Lung microvascular endothelial cell (primary cell): ENCODE results near the gene BSN. TPM values are rescaled to one million over a fixed set of nuclear protein-coding genes. Genes with fewer than 3 reads are reported as not detected.
A peak's percentile ranks its signal among the peaks of the same experiment; 100 is the strongest.

Experiments used
- DNase-seq, 2 donors: peaks; one replicate each; pipeline versions ENCODE4 v3.0.0 to v3.0.0-alpha.2; 2010; ENCODE audit warnings: low read depth in 2 of 2
- total RNA-seq: library from RNA; depleted of rRNA; stranded (reverse); fragments of >200 nt; gene quantifications from 2 replicates; pipeline ENCODE4 v1.2.1, GENCODE V29; 2014

Gene BSN
- total RNA-seq, 1 donor from 2014 or later: under 0.01 TPM

DNA sequence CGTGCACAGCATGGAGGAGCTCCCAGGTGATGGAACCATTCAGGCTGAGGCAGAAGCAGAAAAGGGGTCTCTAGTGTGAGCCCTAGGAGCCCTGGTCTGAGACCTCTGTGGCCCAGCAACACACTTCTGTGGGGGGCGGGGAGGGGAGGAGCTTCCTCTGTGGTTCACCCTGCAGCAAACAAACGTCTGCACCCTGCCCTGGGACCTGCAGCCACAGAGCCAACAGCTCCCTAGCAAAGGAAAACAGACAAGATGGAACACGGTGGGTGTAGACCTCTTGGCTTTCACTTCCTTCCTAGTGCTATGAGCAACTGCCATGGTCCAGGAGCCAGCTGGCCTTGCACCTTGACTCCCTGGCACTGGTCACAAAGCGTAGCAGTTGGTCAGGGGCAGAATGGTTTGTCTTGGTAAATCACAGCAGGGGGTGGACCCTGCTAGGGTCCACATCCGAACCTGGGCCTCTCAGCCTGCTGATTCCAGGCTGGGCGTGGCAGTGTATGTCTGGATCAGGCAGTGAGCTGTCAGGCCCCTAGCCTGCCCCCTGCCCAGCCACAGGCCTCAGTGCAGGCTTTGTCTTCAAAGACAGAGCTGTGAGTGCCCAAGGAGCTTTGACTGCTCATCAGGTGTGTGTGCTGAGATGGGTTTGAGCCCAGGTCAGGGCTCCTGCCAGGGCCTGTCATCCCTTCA lies 158.5 kb downstream of the BSN start:
- no peak for DNase-seq

DNA sequence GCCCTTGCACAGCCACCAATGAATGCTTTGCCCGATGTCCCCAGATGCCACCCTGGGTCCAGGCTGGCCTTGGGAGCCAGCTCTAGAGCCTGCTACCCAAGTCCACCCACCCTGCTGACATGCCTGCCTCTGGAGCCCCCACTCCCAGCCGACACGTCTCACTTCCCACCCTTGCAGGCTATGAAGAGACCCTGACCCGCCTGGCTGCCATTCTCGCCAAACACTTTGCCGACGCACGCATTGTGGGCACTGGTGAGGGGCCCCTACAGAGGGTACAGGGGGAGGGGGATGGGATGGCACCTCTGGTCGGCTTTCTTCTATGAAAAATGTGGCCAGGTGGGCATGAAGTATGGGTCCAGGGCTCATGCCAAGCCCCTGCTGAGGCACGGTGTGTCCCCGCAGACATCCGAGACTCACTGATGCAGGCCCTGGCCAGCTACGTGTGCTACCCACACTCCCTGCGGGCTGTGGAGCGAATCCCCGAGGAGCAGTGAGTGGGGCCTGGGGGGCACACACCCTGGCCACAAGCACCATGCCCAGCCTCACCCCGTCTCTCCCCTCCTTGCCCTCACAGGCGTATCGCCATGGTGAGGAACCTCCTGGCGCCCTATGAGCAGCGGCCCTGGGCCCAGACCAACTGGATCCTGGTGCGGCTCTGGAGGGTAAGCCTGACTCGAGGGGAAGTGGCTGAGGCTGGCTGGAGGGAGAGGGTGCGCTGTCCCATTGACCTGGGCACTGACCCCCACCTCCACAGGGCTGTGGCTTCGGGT lies 159.2 kb downstream of the BSN start:
- no peak for DNase-seq

DNA sequence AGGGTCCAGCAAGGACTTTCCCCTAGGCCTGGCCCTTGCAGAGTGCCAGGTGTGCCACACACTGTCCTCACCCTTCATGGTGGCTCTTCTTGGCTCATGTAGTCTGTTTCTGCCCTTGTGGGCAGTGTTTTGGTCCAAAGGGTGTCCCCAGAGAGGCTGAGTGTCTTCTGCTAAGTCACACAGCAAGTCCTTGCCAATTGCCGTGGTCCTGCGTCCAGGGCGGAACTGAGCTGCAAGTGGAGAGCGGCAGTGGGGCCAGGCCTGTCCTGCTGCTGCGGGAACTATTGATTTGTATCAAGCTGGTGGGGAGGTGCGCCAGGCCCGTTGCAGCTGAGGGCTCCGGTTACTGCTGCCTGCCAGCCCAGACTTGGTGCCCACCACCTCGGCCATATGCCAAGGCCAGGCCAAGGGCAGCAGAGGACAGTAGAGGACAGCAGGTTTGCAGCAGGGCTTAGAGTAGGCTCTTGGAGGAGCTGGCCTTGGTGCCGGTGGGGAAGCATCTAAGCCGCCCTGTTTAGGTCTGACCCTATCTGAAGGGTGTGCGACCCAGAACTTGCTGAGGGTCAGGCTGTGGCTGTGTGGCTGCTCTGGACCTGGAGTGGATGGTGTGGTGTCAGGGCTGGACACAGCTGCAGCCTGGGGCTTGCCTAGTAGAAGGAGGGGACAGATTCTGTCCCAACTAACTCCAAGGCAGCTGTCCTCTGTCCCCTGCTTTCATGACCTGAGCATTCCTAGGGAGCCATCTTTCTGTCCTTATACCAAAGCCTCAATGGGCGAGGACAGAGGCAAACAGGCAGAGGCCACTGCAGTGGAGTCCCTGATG lies 160.7 kb downstream of the BSN start:
- DNase-seq: no peak

DNA sequence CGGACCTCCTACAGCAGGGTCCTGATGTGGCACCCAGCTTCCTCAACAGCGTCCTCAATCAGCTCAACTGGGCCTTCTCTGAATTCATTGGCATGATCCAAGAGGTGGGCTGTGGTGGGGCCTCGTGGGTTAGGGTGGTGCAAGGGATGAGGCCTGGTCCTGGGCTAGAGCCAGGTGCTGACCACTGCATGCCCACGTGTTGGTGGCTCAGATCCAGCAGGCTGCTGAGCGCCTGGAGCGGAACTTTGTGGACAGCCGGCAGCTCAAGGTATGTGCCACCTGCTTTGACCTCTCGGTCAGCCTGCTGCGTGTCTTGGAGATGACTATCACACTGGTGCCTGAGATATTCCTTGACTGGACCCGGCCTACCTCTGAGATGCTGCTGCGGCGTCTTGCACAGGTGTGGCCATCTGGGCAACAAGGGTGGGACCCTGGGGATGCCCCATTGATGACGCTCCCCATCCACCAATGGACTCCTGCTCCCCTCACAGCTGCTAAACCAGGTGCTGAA lies 161.4 kb downstream of the BSN start:
- DNase-seq: no peak

DNA sequence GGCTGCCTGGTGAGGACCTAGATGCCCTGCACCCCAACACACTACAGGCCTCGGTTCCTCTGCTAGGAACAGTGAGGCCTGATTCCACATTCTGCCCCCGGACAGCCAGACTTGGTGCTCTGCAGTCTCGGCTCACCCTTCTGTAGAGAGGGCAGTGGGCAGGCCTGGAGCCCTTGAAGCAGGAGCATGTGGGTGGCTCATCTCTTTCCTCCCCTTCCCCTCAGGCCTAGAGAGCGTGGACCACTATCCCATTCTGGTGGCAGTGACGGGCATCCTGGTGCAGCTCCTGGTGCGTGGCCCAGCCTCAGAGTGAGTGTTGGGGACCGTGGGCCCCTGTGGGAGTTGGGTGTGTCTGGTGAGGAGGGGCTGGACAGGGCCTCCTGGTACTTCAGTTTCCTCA lies 161.9 kb downstream of the BSN start:
- DNase-seq: no peak

DNA sequence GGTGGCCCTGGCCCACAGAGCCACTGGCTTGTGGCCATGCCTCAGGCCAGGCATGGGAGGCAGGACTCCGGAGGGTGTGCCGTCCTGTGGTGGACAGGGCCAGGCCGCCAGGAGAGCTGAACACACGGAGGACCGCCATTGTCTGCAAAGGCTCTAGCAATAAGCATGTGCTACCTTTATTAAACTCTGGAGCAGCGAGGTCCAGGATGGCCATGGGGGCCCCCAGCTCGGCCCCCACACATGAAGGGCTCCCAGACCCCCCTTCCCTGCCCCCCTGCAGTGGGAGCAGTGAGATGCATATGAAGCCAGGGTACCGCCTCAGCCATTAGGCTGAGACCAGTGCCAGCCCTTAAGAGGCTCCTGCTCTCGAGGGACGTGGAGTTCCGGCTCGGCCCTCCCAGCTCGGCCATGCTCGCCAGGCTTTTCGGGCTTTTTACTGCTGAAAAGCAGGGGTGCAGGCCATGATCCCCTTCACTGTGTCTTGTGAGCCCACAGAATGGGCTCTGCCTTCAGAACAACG lies 162.5 kb downstream of the BSN start:
- DNase-seq: no peak

DNA sequence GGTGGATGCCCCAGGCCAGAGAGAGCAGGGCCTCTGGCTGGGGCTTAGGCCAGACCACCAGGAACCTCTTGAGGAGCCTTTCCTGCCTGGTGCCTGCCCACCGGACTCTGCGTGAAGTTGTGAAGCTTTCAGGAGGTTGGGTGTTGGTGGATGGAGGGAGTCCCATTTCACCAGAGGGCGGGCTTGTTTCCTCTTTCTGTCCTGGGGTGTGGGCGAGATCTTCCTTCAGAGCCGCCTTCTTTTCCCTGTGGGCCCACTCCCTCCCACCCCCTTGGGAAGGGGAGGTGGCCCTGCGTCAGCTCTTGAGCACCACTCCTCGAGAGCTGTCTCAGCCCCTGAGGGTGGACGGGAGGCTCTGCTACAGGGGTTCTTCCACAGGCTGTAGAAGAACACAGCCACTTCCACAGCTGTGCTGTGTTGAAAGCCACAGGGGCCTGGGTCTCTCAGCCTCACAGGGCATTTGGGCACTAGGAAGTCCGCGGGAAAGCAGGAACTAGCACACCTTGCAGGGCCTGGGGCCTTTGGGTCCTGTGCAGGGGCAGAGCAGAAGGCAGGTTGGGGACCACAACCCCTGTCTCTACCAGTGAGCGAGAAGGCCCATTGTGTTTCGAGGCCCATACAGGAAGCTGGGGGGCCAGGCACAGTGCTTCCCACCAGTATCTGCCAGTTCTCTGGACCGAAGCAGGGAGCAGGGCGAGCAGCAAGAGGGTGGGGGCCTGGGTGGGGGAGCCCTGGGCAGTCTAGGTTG lies 163.1 kb downstream of the BSN start:
- no peak for DNase-seq

DNA sequence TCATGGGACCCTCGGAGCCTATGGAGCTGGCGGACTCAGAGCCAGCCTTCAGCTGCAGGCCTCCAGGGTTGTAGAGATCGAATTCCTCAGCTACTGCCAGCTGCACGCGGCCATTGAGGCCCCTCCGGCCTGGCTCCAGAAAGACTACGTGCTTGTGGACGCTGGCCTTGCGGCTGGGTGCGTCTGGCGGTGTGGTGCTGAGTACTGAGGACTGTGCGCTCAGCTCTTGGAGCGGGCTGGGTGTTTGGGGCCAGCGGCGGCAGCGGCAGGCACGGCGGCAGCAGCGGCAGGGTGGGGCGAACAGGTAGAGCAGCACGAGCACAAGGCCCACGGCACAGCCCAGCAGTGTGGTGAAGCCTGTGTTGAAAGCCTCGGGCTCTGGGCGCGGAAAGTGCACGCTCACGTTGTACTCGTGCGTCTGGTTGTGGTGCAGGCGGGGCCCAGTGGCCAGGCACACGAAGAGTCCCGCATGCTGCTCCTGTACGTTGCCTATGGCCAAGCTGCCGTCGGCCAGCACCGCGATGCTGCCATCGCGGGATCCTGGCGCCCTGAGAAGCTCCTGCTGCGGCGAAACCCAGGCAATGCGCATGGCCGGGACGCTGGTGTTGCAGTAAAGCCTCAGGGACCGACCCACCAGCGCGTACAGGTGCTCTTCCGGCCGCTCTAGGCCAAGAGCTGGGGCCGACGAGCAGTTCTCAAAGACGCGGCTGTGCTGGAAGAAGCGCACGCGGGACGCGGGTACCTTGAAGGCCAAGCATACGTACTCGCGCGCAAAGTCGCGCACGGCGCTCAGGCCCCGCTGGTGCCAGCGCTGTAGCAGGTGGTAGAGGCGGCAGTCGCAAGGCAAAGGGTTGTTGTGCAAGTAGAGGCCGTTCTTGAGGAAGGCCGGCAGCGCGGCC lies 163.9 kb downstream of the BSN start:
- peak in 1 of 2 donors; percentile 20 for DNase-seq

DNA sequence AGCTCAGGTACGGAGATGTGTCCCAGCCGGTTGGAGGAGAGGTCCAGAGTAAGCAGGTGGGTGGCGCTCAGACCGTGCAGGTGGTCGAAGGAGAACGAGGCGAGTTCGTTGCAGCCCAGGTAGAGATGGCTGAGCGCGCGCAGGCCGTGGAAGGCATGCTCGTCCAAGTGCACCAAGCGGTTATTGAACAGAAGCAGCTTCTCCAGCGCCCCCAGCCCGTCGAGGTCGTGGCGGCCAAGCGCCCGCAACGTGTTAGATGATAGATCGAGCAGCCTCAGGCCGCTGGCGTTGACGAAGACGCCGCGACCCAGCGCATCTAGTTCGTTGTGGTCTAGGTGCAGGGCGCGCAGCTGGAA lies 164.6 kb downstream of the BSN start:
- peak; percentile 27 to 28 for DNase-seq

DNA sequence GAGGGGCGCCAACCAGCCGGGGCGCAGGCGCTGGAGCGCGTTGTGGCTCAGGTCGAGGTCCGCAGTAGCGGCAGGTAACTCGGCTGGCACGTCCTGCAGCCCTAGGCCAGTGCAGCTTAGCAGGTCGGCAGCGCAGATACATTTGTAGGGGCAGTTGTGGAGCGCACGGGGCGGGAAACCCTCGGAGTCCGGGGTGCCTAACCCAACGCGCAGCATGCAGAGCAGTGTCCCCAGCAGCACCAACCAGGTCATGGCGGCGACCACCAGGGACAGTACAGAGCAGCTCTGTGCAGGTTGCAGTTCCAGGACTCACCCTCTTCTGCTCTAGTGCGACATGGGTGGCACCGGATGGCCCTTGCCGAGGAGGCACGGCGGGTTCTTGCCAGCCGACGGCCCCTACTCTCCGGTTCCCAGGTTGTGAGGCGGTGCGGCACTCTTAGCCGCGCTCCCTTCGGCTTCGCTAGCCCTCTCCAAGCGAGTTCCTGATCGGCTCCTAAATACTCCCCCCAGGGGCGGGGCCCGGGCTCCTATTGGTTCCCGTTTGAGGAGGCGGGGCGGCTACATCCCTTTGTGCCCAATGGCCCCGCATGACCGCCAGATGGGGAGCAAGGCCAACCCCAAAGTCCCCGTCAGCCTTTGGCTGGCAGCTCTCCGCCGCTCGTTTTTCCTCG lies 165.1 kb downstream of the BSN start, which contains the start of gene AMIGO3:
Gene AMIGO3, minus strand, starts transcription at position 471 of the 671 bp plus-strand sequence. Its CDS starts 219 bp downstream, at position 252.
- peak; percentile 88 to 91 for DNase-seq

Other genes starting within 250 kb of the BSN start
- gene USP4, start 214.4 kb upstream of the BSN start, total RNA-seq: 17.7 and 23.2 TPM in 2 replicates
- 468 and 667 TPM in 2 replicates for gene GPX1, start 196.1 kb upstream of the BSN start, total RNA-seq
- gene RHOA, start 142.5 kb upstream of the BSN start, total RNA-seq: 401 and 472 TPM in 2 replicates
- gene TCTA, start 142.1 kb upstream of the BSN start, total RNA-seq: 13.5 and 23.8 TPM in 2 replicates
- 0.22 and 0.60 TPM in 2 replicates for gene AMT, start 132.0 kb upstream of the BSN start, total RNA-seq
- 2.6 and 4.4 TPM in 2 replicates for gene NICN1, start 125.2 kb upstream of the BSN start, total RNA-seq
- 23.1 and 26.2 TPM in 2 replicates for gene DAG1, start 84.2 kb upstream of the BSN start, total RNA-seq
- gene APEH, start 119.9 kb downstream of the BSN start, total RNA-seq: 88.3 and 92.1 TPM in 2 replicates
- gene MST1, start 135.0 kb downstream of the BSN start, total RNA-seq: 1.5 and 2.2 TPM in 2 replicates
- 14.8 and 23.2 TPM in 2 replicates for gene RNF123, start 135.1 kb downstream of the BSN start, total RNA-seq
- gene AMIGO3, start 165.2 kb downstream of the BSN start, total RNA-seq: under 0.01 and 0.40 TPM in 2 replicates
- 12.9 and 19.4 TPM in 2 replicates for gene GMPPB, start 169.5 kb downstream of the BSN start, total RNA-seq
- gene IP6K1, start 232.1 kb downstream of the BSN start, total RNA-seq: 37.3 and 47.4 TPM in 2 replicates
- gene CDHR4, start 245.4 kb downstream of the BSN start, total RNA-seq: not detected in 2 replicates
- 12.3 and 17.2 TPM in 2 replicates for gene INKA1, start 248.8 kb downstream of the BSN start, total RNA-seq